ENCODE measurements around the gene STK16. TPM values are rescaled to one million over a fixed set of nuclear protein-coding genes. Genes with fewer than 3 reads are reported as not detected.
A peak's percentile ranks its signal among the peaks of the same experiment; 100 is the strongest.

The STK16 gene
- total RNA-seq, 1 donor from 2014 or later: 19.1 TPM

DNA sequence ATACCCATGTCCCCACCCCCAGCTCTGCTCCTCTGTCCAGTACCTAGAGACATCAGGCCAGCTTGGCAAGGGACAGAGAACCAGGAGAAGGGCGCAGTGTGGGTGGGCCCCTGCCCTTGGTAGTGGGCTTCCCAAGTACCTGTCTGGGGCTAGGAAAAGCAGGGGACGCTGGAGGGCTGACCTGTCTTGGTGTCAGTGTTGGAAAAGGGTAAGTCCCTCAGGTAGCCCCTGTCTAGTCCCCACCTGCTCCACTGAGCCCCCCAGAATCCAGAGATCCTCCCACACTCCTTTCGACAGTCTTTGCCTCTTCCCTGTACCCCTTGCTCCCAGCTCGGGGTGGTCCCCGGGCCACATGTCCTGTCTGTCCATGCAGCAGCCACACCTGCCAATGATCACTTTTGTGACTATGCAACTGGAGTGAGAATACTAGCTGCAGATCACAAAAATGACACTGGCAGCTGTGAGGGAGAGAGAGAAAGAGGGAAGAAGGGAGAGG lies 48.5 kb downstream of the STK16 start:
- no peak overlapping the region for H3K27ac ChIP-seq (ENCODE audit: low read depth, low read length)
- peak overlapping the region; percentile 77 for H3K9ac ChIP-seq (ENCODE audit: low read length)
- DNase-seq (ENCODE audit: low read depth): no peak
- peak overlapping the region; percentile 85 for H3K4me2 ChIP-seq (ENCODE audit: low read length)
- H3K9me3 ChIP-seq (ENCODE audit: insufficient read depth, low read depth, low read length): no peaks in the 10 kb centered on the region
- Mint-ChIP-seq H3K4me3 (ENCODE audit: unreplicated experiment) (peak overlapping the region; percentile 75), H3K27ac (ENCODE audit: unreplicated experiment) (peak overlapping the region; percentile 56), H3K27me3 (ENCODE audit: low read depth, unreplicated experiment) (peaks cover 2% of the 10 kb centered on the region), H3K9me3 (ENCODE audit: unreplicated experiment) (no peaks in the 10 kb centered on the region), H3K36me3 (ENCODE audit: low read depth, unreplicated experiment) (peaks cover 8% of the 10 kb centered on the region), H3K4me1 (ENCODE audit: low read depth, unreplicated experiment) (peaks cover 2% of the 10 kb centered on the region)
- no peaks in the 10 kb centered on the region for H3K36me3 ChIP-seq (ENCODE audit: insufficient read depth, low read length)
- TF ChIP-seq, protein P1, sequence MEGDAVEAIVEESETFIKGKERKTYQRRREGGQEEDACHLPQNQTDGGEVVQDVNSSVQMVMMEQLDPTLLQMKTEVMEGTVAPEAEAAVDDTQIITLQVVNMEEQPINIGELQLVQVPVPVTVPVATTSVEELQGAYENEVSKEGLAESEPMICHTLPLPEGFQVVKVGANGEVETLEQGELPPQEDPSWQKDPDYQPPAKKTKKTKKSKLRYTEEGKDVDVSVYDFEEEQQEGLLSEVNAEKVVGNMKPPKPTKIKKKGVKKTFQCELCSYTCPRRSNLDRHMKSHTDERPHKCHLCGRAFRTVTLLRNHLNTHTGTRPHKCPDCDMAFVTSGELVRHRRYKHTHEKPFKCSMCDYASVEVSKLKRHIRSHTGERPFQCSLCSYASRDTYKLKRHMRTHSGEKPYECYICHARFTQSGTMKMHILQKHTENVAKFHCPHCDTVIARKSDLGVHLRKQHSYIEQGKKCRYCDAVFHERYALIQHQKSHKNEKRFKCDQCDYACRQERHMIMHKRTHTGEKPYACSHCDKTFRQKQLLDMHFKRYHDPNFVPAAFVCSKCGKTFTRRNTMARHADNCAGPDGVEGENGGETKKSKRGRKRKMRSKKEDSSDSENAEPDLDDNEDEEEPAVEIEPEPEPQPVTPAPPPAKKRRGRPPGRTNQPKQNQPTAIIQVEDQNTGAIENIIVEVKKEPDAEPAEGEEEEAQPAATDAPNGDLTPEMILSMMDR (IDR thresholded peaks at IDR 0.05; ENCODE audit: insufficient read depth, low read depth, low read length): no peak
- no peak for TF ChIP-seq EZH2 (IDR thresholded peaks at IDR 0.05; ENCODE audit: insufficient read depth, low read length)
- no peak overlapping the region for H3K4me3 ChIP-seq (ENCODE audit: insufficient read depth, low read depth, low read length)
- no peaks in the 10 kb centered on the region for H3K27me3 ChIP-seq (ENCODE audit: insufficient read depth, low read length)
- peaks cover 19% of the 10 kb centered on the region for H3K4me1 ChIP-seq (ENCODE audit: insufficient read depth, low read length)
- H2AFZ ChIP-seq (ENCODE audit: low read depth, low read length): peak overlapping the region; percentile 95
- no peaks in the 10 kb centered on the region for H3K79me2 ChIP-seq (ENCODE audit: insufficient read depth, low read length)
- H4K20me1 ChIP-seq (ENCODE audit: insufficient read depth, low read length): no peaks in the 10 kb centered on the region
- FAIRE-seq: no peak

DNA sequence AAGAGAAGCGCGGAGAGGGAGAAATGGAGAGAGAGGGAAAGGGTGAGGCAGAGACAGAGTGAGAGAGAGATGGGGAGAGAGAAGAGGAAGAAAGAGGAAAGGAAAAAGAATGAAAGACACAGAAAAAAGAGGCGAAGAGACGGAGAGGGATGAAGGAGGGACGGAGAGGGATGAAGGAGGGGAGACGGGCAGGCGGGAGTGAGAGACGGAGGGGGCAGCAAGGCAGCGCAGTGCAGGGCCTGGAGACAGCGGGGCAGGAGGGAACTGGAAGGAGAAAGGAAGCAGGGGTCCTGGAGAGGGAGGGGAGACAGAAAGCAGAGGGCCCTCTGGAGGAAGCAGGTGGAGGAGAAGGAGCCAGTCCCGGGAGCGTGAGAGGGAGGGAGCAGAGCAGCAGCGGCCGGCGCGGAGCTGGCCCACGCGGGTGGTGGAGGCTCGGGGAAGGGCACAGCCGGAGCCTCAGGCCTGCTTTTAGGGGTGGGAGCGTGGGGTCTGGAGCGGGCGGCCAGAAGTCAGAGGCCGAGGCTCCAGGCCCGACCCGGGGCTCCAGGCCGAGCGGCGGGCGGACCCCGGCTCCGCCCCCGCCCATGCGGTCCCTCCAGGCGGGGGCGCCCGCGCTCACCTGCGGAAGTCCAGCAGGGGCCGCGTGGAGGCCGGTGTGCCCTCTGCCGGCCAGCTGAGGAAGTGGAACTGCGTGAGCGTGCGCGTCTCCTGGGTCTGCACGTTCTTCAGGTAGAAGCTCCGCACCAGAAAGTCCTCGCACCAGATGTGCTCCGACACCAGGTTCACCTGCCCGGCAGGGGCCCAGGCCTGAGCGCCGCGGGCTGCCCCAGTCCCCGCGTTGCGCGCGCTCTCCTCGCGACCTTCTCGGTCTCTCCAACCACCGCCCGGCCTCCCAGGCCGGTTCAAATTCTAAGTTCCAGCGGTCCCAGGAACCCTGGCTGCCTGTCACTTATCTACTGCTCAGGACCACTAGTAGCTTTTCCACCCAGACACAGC lies 49.4 kb downstream of the STK16 start:
- Mint-ChIP-seq H3K27ac (ENCODE audit: unreplicated experiment) (peak overlapping the region; percentile 58), H3K4me3 (ENCODE audit: unreplicated experiment) (peak overlapping the region; percentile 75)

More for the DNA sequence above, 49.4 kb downstream of the STK16 start:
- Histone ChIP-seq H3K9ac (ENCODE audit: low read length) (peak overlapping the region; percentile 77), H3K27ac (ENCODE audit: low read depth, low read length) (no peak overlapping the region), H3K36me3 (ENCODE audit: insufficient read depth, low read length) (no peaks in the 10 kb centered on the region), H3K27me3 (ENCODE audit: insufficient read depth, low read length) (peaks cover 2% of the 10 kb centered on the region), H3K79me2 (ENCODE audit: insufficient read depth, low read length) (no peaks in the 10 kb centered on the region), H4K20me1 (ENCODE audit: insufficient read depth, low read length) (no peaks in the 10 kb centered on the region), H3K4me3 (ENCODE audit: insufficient read depth, low read depth, low read length) (peak overlapping the region; percentile 50), H2AFZ (ENCODE audit: low read depth, low read length) (peak overlapping the region; percentile 95), H3K4me2 (ENCODE audit: low read length) (peak overlapping the region; percentile 85), H3K4me1 (ENCODE audit: insufficient read depth, low read length) (peaks cover 12% of the 10 kb centered on the region), H3K9me3 (ENCODE audit: insufficient read depth, low read depth, low read length) (no peaks in the 10 kb centered on the region)
- FAIRE-seq (no peak), DNase-seq (ENCODE audit: low read depth) (peak; percentile 40)
- TF ChIP-seq EZH2 (IDR thresholded peaks at IDR 0.05; ENCODE audit: insufficient read depth, low read length): no peak
- TF ChIP-seq, protein P1 (IDR thresholded peaks at IDR 0.05; ENCODE audit: insufficient read depth, low read depth, low read length): peak; percentile 76
- peaks cover 4% of the 10 kb centered on the region for H3K27me3 Mint-ChIP-seq (ENCODE audit: low read depth, unreplicated experiment)
- peaks cover 6% of the 10 kb centered on the region for H3K4me1 Mint-ChIP-seq (ENCODE audit: low read depth, unreplicated experiment)
- peaks cover 8% of the 10 kb centered on the region for H3K36me3 Mint-ChIP-seq (ENCODE audit: low read depth, unreplicated experiment)
- H3K9me3 Mint-ChIP-seq (ENCODE audit: unreplicated experiment): no peaks in the 10 kb centered on the region

Measured in astrocyte (in vitro differentiated cells and primary cell).